Measurements from ENCODE around the gene INPP4B.

INPP4B gene

DNA sequence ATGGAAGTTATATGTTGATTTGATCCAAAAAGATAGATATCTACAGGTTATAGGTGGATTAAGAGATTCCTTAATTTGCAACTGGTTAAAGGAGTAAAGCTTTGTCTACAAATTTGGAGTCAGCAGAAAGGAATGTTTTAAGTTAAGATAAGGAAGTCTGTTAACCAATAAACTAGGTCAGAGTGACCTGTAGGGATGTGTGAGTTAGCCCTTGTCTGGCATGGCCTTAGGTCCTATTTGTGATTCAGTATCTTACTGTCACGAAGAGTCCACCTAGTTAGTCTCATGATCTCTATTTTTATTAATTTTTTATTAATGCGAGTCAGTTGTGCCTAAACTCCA is 230.8 kb downstream of the INPP4B start:
- H3K23ac ChIP-seq (ENCODE audit: low read length in 2 of 2): no peak overlapping the region
- H3K4me1 ChIP-seq (ENCODE audit: control insufficient read depth, insufficient read depth, low read depth, low read length): no peaks in the 10 kb centered on the region
- H2AFZ ChIP-seq (ENCODE audit: low read depth, low read length): no peak overlapping the region
- 100% methylated on average over 1 of the region's 2 CpGs for WGBS
- no peak overlapping the region for H2AK5ac ChIP-seq (ENCODE audit: low read length, severe bottlenecking)
- DNase-seq: peak; percentile 3
- H4K91ac ChIP-seq (ENCODE audit: low read length): no peak overlapping the region
- H3K4me2 ChIP-seq (ENCODE audit: low read length, poor library complexity, severe bottlenecking): no peak overlapping the region
- no peak overlapping the region for H3K18ac ChIP-seq (ENCODE audit: low read depth in 1 of 2, low read length in 2 of 2)
- H4K8ac ChIP-seq (ENCODE audit: low read length): no peak overlapping the region
- H3K4me3 ChIP-seq (ENCODE audit: insufficient read depth in 1 of 2, low read depth in 1 of 2, low read length in 2 of 2): no peak overlapping the region
- no peak overlapping the region for H2BK12ac ChIP-seq (ENCODE audit: low read length in 2 of 2)
- no peaks in the 10 kb centered on the region for H3K36me3 ChIP-seq (ENCODE audit: control insufficient read depth in 1 of 2, insufficient read depth in 2 of 2, low read depth in 1 of 2, low read length in 2 of 2)
- no peak overlapping the region for H2BK15ac ChIP-seq (ENCODE audit: low read depth, poor library complexity, severe bottlenecking)
- no peak overlapping the region for H3K4ac ChIP-seq (ENCODE audit: low read depth in 1 of 2, low read length in 2 of 2)
- H3K27ac ChIP-seq (ENCODE audit: low read length, poor library complexity, severe bottlenecking): peak overlapping the region; percentile 32
- H3K9ac ChIP-seq (ENCODE audit: low read length): no peak overlapping the region
- H3K9me3 ChIP-seq (ENCODE audit: control insufficient read depth, low read length): peaks cover 14% of the 10 kb centered on the region
- no peak overlapping the region for H3K14ac ChIP-seq (ENCODE audit: low read length in 2 of 2)
- H3K27me3 ChIP-seq (ENCODE audit: control insufficient read depth in 1 of 2, insufficient read depth in 1 of 2, low read length in 2 of 2): no peaks in the 10 kb centered on the region
- H2BK120ac ChIP-seq (ENCODE audit: low read depth, low read length): no peak overlapping the region
- no peak overlapping the region for H2BK5ac ChIP-seq (ENCODE audit: low read depth, low read length, poor library complexity, severe bottlenecking)
- no peaks in the 10 kb centered on the region for H3K79me1 ChIP-seq (replicated peaks; ENCODE audit: low read length, poor library complexity, severe bottlenecking)

- H3K9me3 ChIP-seq (ENCODE audit: control insufficient read depth, low read length): peaks cover 14% of the 10 kb centered on the region
- no peak overlapping the region for H3K9ac ChIP-seq (ENCODE audit: low read length)
- no peaks in the 10 kb centered on the region for H3K4me1 ChIP-seq (ENCODE audit: control insufficient read depth, insufficient read depth, low read depth, low read length)
- no peak overlapping the region for H2BK12ac ChIP-seq (ENCODE audit: low read length in 2 of 2)
- no peak overlapping the region for H4K8ac ChIP-seq (ENCODE audit: low read length)
- H2AK5ac ChIP-seq (ENCODE audit: low read length, severe bottlenecking): no peak overlapping the region
- H3K27ac ChIP-seq (ENCODE audit: low read length, poor library complexity, severe bottlenecking): no peak overlapping the region
- no peak overlapping the region for H2BK120ac ChIP-seq (ENCODE audit: low read depth, low read length)
- H3K14ac ChIP-seq (ENCODE audit: low read length in 2 of 2): no peak overlapping the region
- H3K79me1 ChIP-seq (replicated peaks; ENCODE audit: low read length, poor library complexity, severe bottlenecking): no peaks in the 10 kb centered on the region
- H3K4ac ChIP-seq (ENCODE audit: low read depth in 1 of 2, low read length in 2 of 2): no peak overlapping the region
- no peaks in the 10 kb centered on the region for H3K27me3 ChIP-seq (ENCODE audit: control insufficient read depth in 1 of 2, insufficient read depth in 1 of 2, low read length in 2 of 2)
- H2AFZ ChIP-seq (ENCODE audit: low read depth, low read length): no peak overlapping the region
- no peak for DNase-seq
- no peak overlapping the region for H3K4me2 ChIP-seq (ENCODE audit: low read length, poor library complexity, severe bottlenecking)
- H2BK5ac ChIP-seq (ENCODE audit: low read depth, low read length, poor library complexity, severe bottlenecking): no peak overlapping the region
- H4K91ac ChIP-seq (ENCODE audit: low read length): no peak overlapping the region
- no peak overlapping the region for H3K4me3 ChIP-seq (ENCODE audit: insufficient read depth in 1 of 2, low read depth in 1 of 2, low read length in 2 of 2)
- no peaks in the 10 kb centered on the region for H3K36me3 ChIP-seq (ENCODE audit: control insufficient read depth in 1 of 2, insufficient read depth in 2 of 2, low read depth in 1 of 2, low read length in 2 of 2)
- H2BK15ac ChIP-seq (ENCODE audit: low read depth, poor library complexity, severe bottlenecking): no peak overlapping the region
- no peak overlapping the region for H3K18ac ChIP-seq (ENCODE audit: low read depth in 1 of 2, low read length in 2 of 2)
- WGBS: 59% methylated on average over 1 of the region's 2 CpGs
- H3K23ac ChIP-seq (ENCODE audit: low read length in 2 of 2): no peak overlapping the region
These were observed 231.3 kb downstream of the INPP4B start for GRCh38 chr4:142614621-142615323.

DNA sequence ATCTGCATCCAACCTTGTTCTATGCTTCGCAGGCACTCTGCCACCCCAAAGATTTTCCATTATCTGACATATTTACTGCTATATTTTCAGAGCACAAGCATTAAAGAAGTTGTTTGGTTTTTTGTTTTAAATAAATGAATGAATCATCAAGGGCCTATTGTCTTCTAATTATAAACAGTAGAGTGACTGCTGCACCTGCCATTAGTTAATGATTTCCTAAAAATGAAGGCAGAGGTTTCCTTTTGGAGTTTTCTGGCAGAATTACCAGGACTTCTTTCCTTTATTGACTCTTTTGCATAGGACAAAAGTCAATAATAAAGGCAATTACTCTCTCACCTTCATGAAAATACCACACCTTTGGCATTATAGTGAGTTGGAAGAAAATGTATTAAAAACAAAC is 238.1 kb downstream of the INPP4B start:
- H3K4ac ChIP-seq (ENCODE audit: low read depth in 1 of 2, low read length in 2 of 2): no peak overlapping the region

GRCh38 chr4:142600952-142601351 is 245.1 kb downstream of the INPP4B start:
- no peak overlapping the region for H3K9ac ChIP-seq (ENCODE audit: low read length)
- no peaks in the 10 kb centered on the region for H3K27me3 ChIP-seq (ENCODE audit: control insufficient read depth in 1 of 2, insufficient read depth in 1 of 2, low read length in 2 of 2)
- H2BK5ac ChIP-seq (ENCODE audit: low read depth, low read length, poor library complexity, severe bottlenecking): no peak overlapping the region
- H4K8ac ChIP-seq (ENCODE audit: low read length): no peak overlapping the region
- no peak overlapping the region for H3K4me2 ChIP-seq (ENCODE audit: low read length, poor library complexity, severe bottlenecking)
- H3K18ac ChIP-seq (ENCODE audit: low read depth in 1 of 2, low read length in 2 of 2): no peak overlapping the region
- H2BK12ac ChIP-seq (ENCODE audit: low read length in 2 of 2): no peak overlapping the region
- DNase-seq: no peak
- H3K9me3 ChIP-seq (ENCODE audit: control insufficient read depth, low read length): peaks cover 33% of the 10 kb centered on the region
- H2BK120ac ChIP-seq (ENCODE audit: low read depth, low read length): no peak overlapping the region
- no peaks in the 10 kb centered on the region for H3K79me1 ChIP-seq (replicated peaks; ENCODE audit: low read length, poor library complexity, severe bottlenecking)
- H2AFZ ChIP-seq (ENCODE audit: low read depth, low read length): no peak overlapping the region
- H3K4ac ChIP-seq (ENCODE audit: low read depth in 1 of 2, low read length in 2 of 2): no peak overlapping the region
- no peak overlapping the region for H3K23ac ChIP-seq (ENCODE audit: low read length in 2 of 2)
- no peak overlapping the region for H3K14ac ChIP-seq (ENCODE audit: low read length in 2 of 2)
- WGBS: 81% methylated on average over 1 of the region's 1 CpG
- no peaks in the 10 kb centered on the region for H3K4me1 ChIP-seq (ENCODE audit: control insufficient read depth, insufficient read depth, low read depth, low read length)
- H3K27ac ChIP-seq (ENCODE audit: low read length, poor library complexity, severe bottlenecking): no peak overlapping the region
- H4K91ac ChIP-seq (ENCODE audit: low read length): no peak overlapping the region
- no peak overlapping the region for H2BK15ac ChIP-seq (ENCODE audit: low read depth, poor library complexity, severe bottlenecking)
- H2AK5ac ChIP-seq (ENCODE audit: low read length, severe bottlenecking): no peak overlapping the region
- no peak overlapping the region for H3K4me3 ChIP-seq (ENCODE audit: insufficient read depth in 1 of 2, low read depth in 1 of 2, low read length in 2 of 2)
- H3K36me3 ChIP-seq (ENCODE audit: control insufficient read depth in 1 of 2, insufficient read depth in 2 of 2, low read depth in 1 of 2, low read length in 2 of 2): no peaks in the 10 kb centered on the region

More for the DNA sequence above, 238.1 kb downstream of the INPP4B start:
- H3K4me3 ChIP-seq (ENCODE audit: insufficient read depth in 1 of 2, low read depth in 1 of 2, low read length in 2 of 2): no peak overlapping the region
- H2BK120ac ChIP-seq (ENCODE audit: low read depth, low read length): no peak overlapping the region
- no peak overlapping the region for H2BK12ac ChIP-seq (ENCODE audit: low read length in 2 of 2)
- no peak overlapping the region for H3K27ac ChIP-seq (ENCODE audit: low read length, poor library complexity, severe bottlenecking)
- H4K8ac ChIP-seq (ENCODE audit: low read length): no peak overlapping the region
- no peaks in the 10 kb centered on the region for H3K36me3 ChIP-seq (ENCODE audit: control insufficient read depth in 1 of 2, insufficient read depth in 2 of 2, low read depth in 1 of 2, low read length in 2 of 2)
- H3K79me1 ChIP-seq (replicated peaks; ENCODE audit: low read length, poor library complexity, severe bottlenecking): no peaks in the 10 kb centered on the region
- H2BK5ac ChIP-seq (ENCODE audit: low read depth, low read length, poor library complexity, severe bottlenecking): no peak overlapping the region
- H3K9me3 ChIP-seq (ENCODE audit: control insufficient read depth, low read length): peaks cover 32% of the 10 kb centered on the region
- H3K23ac ChIP-seq (ENCODE audit: low read length in 2 of 2): no peak overlapping the region
- no peak overlapping the region for H4K91ac ChIP-seq (ENCODE audit: low read length)
- no peaks in the 10 kb centered on the region for H3K27me3 ChIP-seq (ENCODE audit: control insufficient read depth in 1 of 2, insufficient read depth in 1 of 2, low read length in 2 of 2)
- H3K18ac ChIP-seq (ENCODE audit: low read depth in 1 of 2, low read length in 2 of 2): no peak overlapping the region
- no peak overlapping the region for H2AFZ ChIP-seq (ENCODE audit: low read depth, low read length)
- H3K9ac ChIP-seq (ENCODE audit: low read length): no peak overlapping the region
- no peak overlapping the region for H2AK5ac ChIP-seq (ENCODE audit: low read length, severe bottlenecking)
- no peak overlapping the region for H2BK15ac ChIP-seq (ENCODE audit: low read depth, poor library complexity, severe bottlenecking)
- no CpG with 5 or more reads among the region's 1 CpG for WGBS
- no peak overlapping the region for H3K14ac ChIP-seq (ENCODE audit: low read length in 2 of 2)
- no peak overlapping the region for H3K4me2 ChIP-seq (ENCODE audit: low read length, poor library complexity, severe bottlenecking)
- no peak for DNase-seq
- H3K4me1 ChIP-seq (ENCODE audit: control insufficient read depth, insufficient read depth, low read depth, low read length): no peaks in the 10 kb centered on the region

Measured in mesenchymal stem cell (in vitro differentiated cells and primary cell).